Suppressor macrophage treated with lipopolysaccharide for 1 hour (primary cell): Measurements from ENCODE around the gene HAUS2.

Source experiments
- DNase-seq, 3 donors: peaks; one replicate each; pipeline ENCODE4 v3.0.0-alpha.2; 2020 to 2022

The HAUS2 gene

GRCh38 chr15:42611532-42611931 lies 62.9 kb downstream of the HAUS2 start:
- no peak for DNase-seq

- no peak for DNase-seq
Observed at GRCh38 chr15:42612367-42612912, 63.8 kb downstream of the HAUS2 start.

GRCh38 chr15:42616107-42616506 lies 67.5 kb downstream of the HAUS2 start:
- DNase-seq = no peak
